Mononuclear cell (primary cell): Measurements from ENCODE around the gene GTPBP4. TPM values are rescaled to one million over a fixed set of nuclear protein-coding genes. Genes with fewer than 3 reads are reported as not detected.
"Not testable (repeated sequence)": the region's sequence is repeated elsewhere in the genome, so short reads cannot be mapped to it uniquely, and the experiment has no call there.

Experiments used
- H3K27me3 ChIP-seq: 2 replicates; pipeline ENCODE4 v1.6.0; 2011; ENCODE audit warnings: low read length, control low read depth; ENCODE audit not compliant: insufficient read depth
- H3K4me1 ChIP-seq: 2 replicates; pipeline ENCODE4 v1.5.1; 2011; ENCODE audit warnings: mild to moderate bottlenecking, low read length, control low read depth; ENCODE audit not compliant: insufficient read depth
- H3K4me3 ChIP-seq: 2 replicates; pipeline ENCODE4 v1.5.1; 2011; ENCODE audit warnings: mild to moderate bottlenecking, low read length, moderate library complexity
- H3K9me3 ChIP-seq: 2 replicates; pipeline ENCODE4 v1.5.1; 2011; ENCODE audit warnings: low read depth, mild to moderate bottlenecking, control low read depth, low read length
- total RNA-seq: library from RNA; depleted of rRNA; stranded (reverse); fragments of >200 nt; gene quantifications from one replicate; pipeline ENCODE4 v1.2.3, GENCODE V29; 2012

Gene GTPBP4
- total RNA-seq, 1 donor, result 42.3 TPM

GRCh38 chr10:1063232-1063865 lies 75.1 kb downstream of the GTPBP4 start:
- H3K9me3 ChIP-seq, result no peaks in the 10 kb centered on the region
- H3K27me3 ChIP-seq, result no peaks in the 10 kb centered on the region
- H3K4me1 ChIP-seq, result peaks cover 49% of the 10 kb centered on the region
- no peak overlapping the region for H3K4me3 ChIP-seq

- Histone ChIP-seq H3K4me1 (peaks cover 53% of the 10 kb centered on the region), H3K9me3 (no peaks in the 10 kb centered on the region), H3K27me3 (no peaks in the 10 kb centered on the region), H3K4me3 (no peak overlapping the region)
Observed at GRCh38 chr10:1064964-1065247, 76.7 kb downstream of the GTPBP4 start.

- not testable (repeated sequence) for H3K27me3 ChIP-seq, H3K4me3 ChIP-seq, H3K9me3 ChIP-seq
- H3K4me1 ChIP-seq, result peaks cover 44% of the 10 kb centered on the region
Observed at GRCh38 chr10:1066734-1067133, 78.5 kb downstream of the GTPBP4 start.

DNA sequence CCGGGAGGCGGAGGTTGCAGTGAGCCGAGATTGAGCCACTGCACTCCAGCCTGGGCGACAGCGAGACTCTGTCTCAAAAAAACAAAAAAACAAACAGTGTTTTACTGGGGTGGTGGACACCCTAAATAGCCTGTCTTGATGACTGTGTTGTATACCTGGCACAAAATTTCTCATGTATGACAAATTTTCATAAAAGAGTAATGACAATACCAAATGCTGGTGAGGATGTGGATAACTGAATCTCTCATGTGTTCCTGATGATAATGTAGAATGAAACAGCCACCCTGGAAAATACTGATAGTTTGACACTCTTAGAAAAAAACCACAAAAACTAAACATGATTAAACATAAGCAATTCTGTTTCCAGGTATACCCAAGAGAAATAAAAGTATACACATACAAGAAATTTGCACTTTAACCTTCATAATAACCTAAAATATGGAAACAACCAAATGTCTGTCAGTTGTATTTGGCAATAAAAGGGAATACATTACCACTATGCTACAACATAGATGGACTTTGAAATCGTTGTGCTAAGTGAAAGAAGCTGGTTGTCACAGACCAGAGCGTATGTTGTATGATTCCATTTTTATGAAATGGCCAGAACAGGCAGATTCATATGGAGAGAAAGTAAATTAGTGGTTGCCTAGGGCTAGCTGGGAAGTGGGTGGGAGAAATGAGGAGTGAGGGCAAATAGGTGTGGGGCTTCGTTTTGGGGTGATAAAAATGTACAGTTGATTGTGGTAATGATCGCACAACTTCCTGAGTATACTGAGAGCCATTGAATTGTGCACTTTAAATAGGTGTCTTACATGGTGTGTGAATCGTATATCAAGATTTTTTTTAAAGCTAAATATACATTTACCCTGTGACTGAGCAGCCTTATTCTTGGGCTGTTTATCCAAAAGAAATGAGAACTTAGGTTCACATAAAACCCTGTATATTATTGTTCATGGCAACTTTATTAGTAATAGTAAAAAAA lies 80.4 kb downstream of the GTPBP4 start:
- Histone ChIP-seq H3K27me3 (no peaks in the 10 kb centered on the region), H3K9me3 (no peaks in the 10 kb centered on the region), H3K4me1 (peaks cover 25% of the 10 kb centered on the region), H3K4me3 (no peak overlapping the region)

Other genes with a start within 250 kb of the GTPBP4 start
- 13.6 TPM for gene LARP4B, start 56.7 kb upstream of the GTPBP4 start, total RNA-seq
- not detected for gene IDI2, start 37.4 kb downstream of the GTPBP4 start, total RNA-seq
- gene IDI1, start 60.7 kb downstream of the GTPBP4 start, total RNA-seq, result 180 TPM
- 26.6 TPM for gene WDR37, start 68.0 kb downstream of the GTPBP4 start, total RNA-seq